T-helper 2 cell treated with Interferon-gamma antibody and Interleukin-4, amounts not matched to agents 5 μg/mL and 100 μg/mL, for 36 hours (primary cell): ENCODE measurements around the gene HYI.
"Not testable (repeated sequence)": the region's sequence is repeated elsewhere in the genome, so short reads cannot be mapped to it uniquely, and the experiment has no call there.

Source experiments
- DNase-seq: peaks from one replicate; pipeline ENCODE4 v3.0.0; 2021; ENCODE audit warnings: low spot score
- H3K27ac Mint-ChIP-seq: one replicate; pipeline ENCODE4 v1.8.0; 2021; ENCODE audit warnings: mild to moderate bottlenecking, mixed read lengths
- H3K27me3 Mint-ChIP-seq: one replicate; pipeline ENCODE4 v1.8.0; 2021; ENCODE audit warnings: low read depth, mixed read lengths
- H3K36me3 Mint-ChIP-seq: one replicate; pipeline ENCODE4 v1.8.0; 2021; ENCODE audit warnings: low read depth, mixed read lengths
- H3K4me1 Mint-ChIP-seq: one replicate; pipeline ENCODE4 v1.8.0; 2021; ENCODE audit warnings: low read depth, mixed read lengths
- H3K4me3 Mint-ChIP-seq: one replicate; pipeline ENCODE4 v1.8.0; 2022; ENCODE audit warnings: mild to moderate bottlenecking, moderate library complexity, mixed read lengths
- H3K9me3 Mint-ChIP-seq: one replicate; pipeline ENCODE4 v1.8.0; 2021; ENCODE audit warnings: mixed read lengths

HYI gene

GRCh38 chr1:43421396-43421795 lies 32.3 kb downstream of the HYI start:
- Mint-ChIP-seq H3K4me1 (peaks cover 8% of the 10 kb centered on the region), H3K27me3 (no peaks in the 10 kb centered on the region), H3K4me3 (no peak overlapping the region), H3K9me3 (no peaks in the 10 kb centered on the region), H3K36me3 (peaks cover 22% of the 10 kb centered on the region), H3K27ac (no peak overlapping the region)
- DNase-seq, result no peak

GRCh38 chr1:43420874-43421273 lies 32.9 kb downstream of the HYI start:
- H3K27me3 Mint-ChIP-seq, result no peaks in the 10 kb centered on the region

GRCh38 chr1:43419627-43420425 lies 33.9 kb downstream of the HYI start:
- DNase-seq, result no peak
- Mint-ChIP-seq H3K27ac (no peak overlapping the region), H3K4me3 (no peak overlapping the region), H3K27me3 (no peaks in the 10 kb centered on the region), H3K36me3 (peaks cover 25% of the 10 kb centered on the region), H3K4me1 (peaks cover 8% of the 10 kb centered on the region), H3K9me3 (no peaks in the 10 kb centered on the region)

More at GRCh38 chr1:43420874-43421273, 32.9 kb downstream of the HYI start:
- H3K27ac Mint-ChIP-seq, result no peak overlapping the region
- H3K36me3 Mint-ChIP-seq, result peaks cover 22% of the 10 kb centered on the region
- peaks cover 8% of the 10 kb centered on the region for H3K4me1 Mint-ChIP-seq
- no peaks in the 10 kb centered on the region for H3K9me3 Mint-ChIP-seq
- DNase-seq, result no peak
- no peak overlapping the region for H3K4me3 Mint-ChIP-seq

GRCh38 chr1:43418858-43419257 lies 34.9 kb downstream of the HYI start:
- no peaks in the 10 kb centered on the region for H3K9me3 Mint-ChIP-seq
- H3K27ac Mint-ChIP-seq, result no peak overlapping the region
- no peak for DNase-seq
- no peaks in the 10 kb centered on the region for H3K27me3 Mint-ChIP-seq
- H3K36me3 Mint-ChIP-seq, result peaks cover 25% of the 10 kb centered on the region
- H3K4me1 Mint-ChIP-seq, result peaks cover 7% of the 10 kb centered on the region
- no peak overlapping the region for H3K4me3 Mint-ChIP-seq

GRCh38 chr1:43415901-43416300 lies 37.8 kb downstream of the HYI start:
- H3K9me3 Mint-ChIP-seq, result no peaks in the 10 kb centered on the region
- no peak for DNase-seq
- H3K27ac Mint-ChIP-seq, result no peak overlapping the region
- no peaks in the 10 kb centered on the region for H3K4me1 Mint-ChIP-seq
- H3K4me3 Mint-ChIP-seq, result no peak overlapping the region
- peaks cover 22% of the 10 kb centered on the region for H3K36me3 Mint-ChIP-seq
- no peaks in the 10 kb centered on the region for H3K27me3 Mint-ChIP-seq

GRCh38 chr1:43414634-43415223 lies 39.0 kb downstream of the HYI start:
- H3K9me3 Mint-ChIP-seq, result no peaks in the 10 kb centered on the region
- DNase-seq, result peak; percentile 27
- no peak overlapping the region for H3K4me3 Mint-ChIP-seq
- no peaks in the 10 kb centered on the region for H3K27me3 Mint-ChIP-seq
- no peak overlapping the region for H3K27ac Mint-ChIP-seq
- H3K36me3 Mint-ChIP-seq, result peaks cover 24% of the 10 kb centered on the region
- no peaks in the 10 kb centered on the region for H3K4me1 Mint-ChIP-seq

- not testable (repeated sequence) for H3K4me1 Mint-ChIP-seq, H3K9me3 Mint-ChIP-seq, H3K27me3 Mint-ChIP-seq, H3K27ac Mint-ChIP-seq, DNase-seq, H3K4me3 Mint-ChIP-seq
- H3K36me3 Mint-ChIP-seq, result peaks cover 34% of the 10 kb centered on the region
Observed at GRCh38 chr1:43413426-43413825, 40.3 kb downstream of the HYI start.

- H3K9me3 Mint-ChIP-seq, result no peaks in the 10 kb centered on the region
- no peak overlapping the region for H3K27ac Mint-ChIP-seq
Observed at GRCh38 chr1:43410571-43410970, 43.2 kb downstream of the HYI start.

GRCh38 chr1:43405876-43406234 lies 47.9 kb downstream of the HYI start:
- Mint-ChIP-seq H3K27me3 (no peaks in the 10 kb centered on the region), H3K36me3 (peaks cover 46% of the 10 kb centered on the region), H3K4me3 (no peak overlapping the region), H3K27ac (no peak overlapping the region), H3K4me1 (no peaks in the 10 kb centered on the region), H3K9me3 (no peaks in the 10 kb centered on the region)
- no peak for DNase-seq

More at GRCh38 chr1:43410571-43410970, 43.2 kb downstream of the HYI start:
- H3K4me3 Mint-ChIP-seq, result no peak overlapping the region
- DNase-seq, result no peak
- H3K4me1 Mint-ChIP-seq, result no peaks in the 10 kb centered on the region
- H3K27me3 Mint-ChIP-seq, result no peaks in the 10 kb centered on the region
- H3K36me3 Mint-ChIP-seq, result peaks cover 43% of the 10 kb centered on the region

- Mint-ChIP-seq H3K27me3 (no peaks in the 10 kb centered on the region), H3K4me3 (no peak overlapping the region), H3K4me1 (no peaks in the 10 kb centered on the region), H3K36me3 (peaks cover 43% of the 10 kb centered on the region), H3K9me3 (no peaks in the 10 kb centered on the region), H3K27ac (no peak overlapping the region)
- DNase-seq, result no peak
Observed at GRCh38 chr1:43405219-43405875, 48.4 kb downstream of the HYI start.

- peaks cover 37% of the 10 kb centered on the region for H3K36me3 Mint-ChIP-seq
- no peak for DNase-seq
- H3K27me3 Mint-ChIP-seq, result no peaks in the 10 kb centered on the region
- H3K9me3 Mint-ChIP-seq, result no peaks in the 10 kb centered on the region
- H3K27ac Mint-ChIP-seq, result no peak overlapping the region
- no peak overlapping the region for H3K4me3 Mint-ChIP-seq
- H3K4me1 Mint-ChIP-seq, result no peaks in the 10 kb centered on the region
Observed at GRCh38 chr1:43404353-43404752, 49.4 kb downstream of the HYI start.

- Mint-ChIP-seq H3K9me3 (no peaks in the 10 kb centered on the region), H3K4me1 (peaks cover 2% of the 10 kb centered on the region), H3K4me3 (no peak overlapping the region), H3K27ac (no peak overlapping the region), H3K27me3 (no peaks in the 10 kb centered on the region), H3K36me3 (peaks cover 27% of the 10 kb centered on the region)
- DNase-seq, result no peak
Observed at GRCh38 chr1:43402089-43402865, 51.5 kb downstream of the HYI start.
